Right renal cortex interstitium (tissue), 3 donors: ENCODE results near the gene KRT34. TPM values are rescaled to one million over a fixed set of nuclear protein-coding genes. Genes with fewer than 3 reads are reported as not detected.
"Not testable (repeated sequence)": the region's sequence is repeated elsewhere in the genome, so short reads cannot be mapped to it uniquely, and the experiment has no call there.

Experiments
- DNase-seq, 3 donors: peaks; one replicate each; pipeline ENCODE4 v3.0.0-alpha.2; 2013; ENCODE audit warnings: low read depth in 3 of 3, low spot score in 2 of 3
- polyA plus RNA-seq, 3 donors: library from polyadenylated mRNA; unstranded; fragments of 120-200 nt; gene quantifications; one replicate each; pipeline ENCODE4 v1.2.1, GENCODE V29; 2013; ENCODE audit not compliant: insufficient read length in 3 of 3

The KRT34 gene
- not detected for polyA plus RNA-seq

DNA sequence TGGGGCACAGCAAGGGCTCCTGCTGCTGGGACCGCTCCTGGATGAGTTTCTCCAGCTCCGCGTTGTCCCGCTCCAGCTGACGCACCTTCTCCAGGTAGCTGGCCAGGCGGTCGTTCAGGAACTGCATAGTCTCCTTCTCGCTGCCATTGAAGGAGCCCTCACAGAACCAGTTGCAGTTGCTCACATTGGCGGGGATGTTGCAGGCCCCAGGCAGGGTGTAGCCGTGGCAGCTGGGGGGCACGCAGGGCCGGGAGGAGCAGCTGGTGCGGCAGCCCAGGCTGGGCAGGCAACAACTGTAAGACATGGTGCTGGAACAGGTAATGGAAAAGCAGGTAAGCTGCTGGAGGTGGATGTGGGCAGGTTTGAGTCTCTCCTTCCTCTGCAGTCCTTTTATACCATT lies at the start of gene KRT34:
TSS of gene KRT34 (minus strand) at position 364 of the 400 bp plus-strand sequence. CDS start at position 304, 60 bp downstream.
- DNase-seq, result not testable (repeated sequence)

DNA sequence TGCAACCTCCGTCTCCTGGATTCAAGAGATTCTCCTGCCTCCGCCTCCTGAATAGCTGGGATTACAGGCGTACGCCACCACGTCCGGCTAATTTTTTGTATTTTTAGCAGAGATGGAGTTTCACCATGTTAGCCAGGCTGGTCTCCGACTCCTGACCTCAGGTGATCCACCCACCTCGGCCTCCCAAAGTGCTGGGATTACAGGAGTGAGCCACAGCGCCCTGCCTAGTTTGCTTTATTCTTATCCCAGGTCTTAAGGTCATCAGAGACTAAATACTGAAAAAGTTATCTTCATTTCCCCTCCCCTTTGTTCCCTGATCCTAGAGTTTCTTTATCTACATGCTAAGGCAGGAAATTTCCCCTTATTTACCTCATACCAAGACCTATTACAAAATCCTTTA lies 48.3 kb upstream of the KRT34 start:
- not testable (repeated sequence) for DNase-seq

DNA sequence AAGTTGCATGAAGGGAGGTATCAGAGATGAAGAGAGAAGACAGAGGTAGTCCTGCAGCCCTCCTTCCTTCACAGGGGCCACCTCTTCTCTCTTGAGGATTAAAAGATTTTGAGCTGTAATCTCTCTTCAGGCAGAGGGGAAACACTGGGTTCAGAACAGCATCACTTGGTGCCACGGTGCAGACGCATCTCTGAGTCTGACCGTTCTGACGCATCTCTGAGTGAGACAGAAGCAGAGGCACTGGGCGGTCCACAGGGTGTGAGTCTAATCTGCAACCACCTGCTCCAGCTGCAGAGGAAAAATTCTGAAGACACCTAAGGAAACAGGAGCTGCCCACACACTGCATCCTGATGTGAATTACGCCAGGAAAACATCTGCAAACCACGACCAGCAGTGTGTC lies 47.6 kb upstream of the KRT34 start:
- no peak for DNase-seq

DNA sequence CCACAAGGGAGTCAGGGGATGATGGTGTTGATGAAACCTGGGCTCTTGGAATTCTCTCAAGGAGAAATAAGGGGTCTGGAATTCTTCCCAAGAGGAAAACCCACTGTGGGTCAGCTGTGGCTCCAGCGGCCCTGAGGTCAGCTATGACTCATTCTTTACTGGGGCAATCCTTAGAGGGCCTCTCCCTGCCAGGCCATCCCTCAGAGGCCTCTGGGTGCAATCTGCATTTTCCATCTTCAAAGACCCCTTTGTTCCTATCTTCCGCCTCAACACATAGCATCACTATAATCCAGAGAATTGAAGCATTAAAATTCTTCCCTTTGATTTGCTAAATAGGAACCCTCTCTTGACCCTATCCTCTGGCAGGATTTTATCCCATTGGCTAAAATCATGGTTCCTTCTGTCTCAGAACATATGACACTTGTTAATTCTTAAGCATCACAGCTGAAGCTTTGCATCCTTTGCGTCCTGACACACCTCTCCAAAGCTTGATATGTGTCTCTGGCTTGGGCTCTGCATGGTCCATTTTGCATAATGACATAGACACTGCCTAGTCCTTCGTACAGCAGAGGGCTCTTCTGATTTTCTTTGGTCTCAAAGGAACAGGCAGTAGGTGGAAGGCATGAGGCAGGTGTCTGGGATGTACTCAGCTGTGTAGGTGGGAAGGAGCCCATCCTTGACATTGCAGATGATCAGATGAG lies 46.6 kb upstream of the KRT34 start:
- DNase-seq, result no peak

DNA sequence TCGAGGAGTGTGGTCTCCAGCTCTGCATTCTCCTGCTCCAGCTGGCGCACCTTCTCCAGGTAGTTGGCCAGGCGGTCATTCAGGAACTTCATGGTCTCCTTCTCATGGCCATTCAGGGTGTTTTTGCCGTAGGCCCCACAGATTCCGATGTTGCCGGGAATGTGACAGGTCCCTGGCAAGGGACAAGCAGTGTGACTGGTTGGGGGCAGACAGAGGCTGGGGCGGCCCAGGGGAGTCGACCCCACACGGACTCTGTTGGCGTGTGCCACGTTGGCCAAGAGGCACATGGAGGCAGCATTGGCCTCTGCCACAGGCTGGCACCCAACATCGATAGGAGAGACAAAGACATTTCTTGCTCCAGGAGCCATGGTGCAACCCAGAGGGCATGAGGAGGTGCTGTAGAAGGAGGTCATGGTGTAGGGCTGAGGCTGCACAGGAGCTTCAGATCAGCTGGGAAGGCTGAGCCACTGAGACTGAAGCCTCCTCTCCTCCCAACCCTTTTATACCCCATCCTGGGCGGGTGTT lies 42.1 kb upstream of the KRT34 start, which contains the start of gene KRT37:
TSS of gene KRT37 (minus strand) at position 475 of the 525 bp plus-strand sequence. CDS start at position 413, 62 bp downstream.
- no peak for DNase-seq

DNA sequence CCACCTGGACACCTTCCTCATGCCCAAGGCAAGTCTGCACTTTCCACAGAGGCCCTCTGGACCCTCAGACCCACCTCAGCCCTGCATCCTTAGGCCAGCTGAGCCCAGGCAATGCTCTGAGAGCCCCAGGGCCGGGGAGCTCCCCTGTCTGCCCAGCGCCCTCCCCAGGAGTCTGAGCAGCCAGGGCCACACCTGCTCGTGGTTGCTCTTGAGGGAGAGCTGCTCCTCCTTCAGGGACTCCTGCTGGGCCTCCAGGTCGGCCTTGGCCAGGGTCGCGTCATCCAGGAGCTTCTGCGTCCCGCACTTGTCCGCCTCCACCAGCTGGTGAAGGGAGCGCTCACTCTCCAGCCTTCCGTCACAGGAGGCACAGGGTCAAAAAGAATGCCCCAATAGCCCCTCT lies 40.5 kb upstream of the KRT34 start:
- DNase-seq, result not testable (repeated sequence)

DNA sequence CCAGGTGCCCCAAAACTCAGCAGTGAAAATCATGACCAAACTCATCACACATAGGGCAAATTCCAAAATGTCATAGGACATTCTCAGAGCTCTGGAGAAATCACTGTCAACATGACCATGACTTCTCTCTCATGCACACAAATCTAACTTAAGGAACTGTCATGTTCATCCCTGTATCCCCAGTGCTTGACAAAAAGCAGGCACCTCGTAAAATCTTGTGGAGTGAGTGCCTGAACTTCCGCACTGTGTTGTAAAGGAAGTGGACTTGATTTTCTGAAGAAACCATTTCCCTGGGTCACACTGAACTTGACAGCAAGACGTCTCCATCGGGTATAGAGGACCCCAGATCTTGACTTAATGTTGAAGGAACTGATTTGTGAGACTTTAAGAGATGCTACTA lies 39.5 kb upstream of the KRT34 start:
- no peak for DNase-seq

DNA sequence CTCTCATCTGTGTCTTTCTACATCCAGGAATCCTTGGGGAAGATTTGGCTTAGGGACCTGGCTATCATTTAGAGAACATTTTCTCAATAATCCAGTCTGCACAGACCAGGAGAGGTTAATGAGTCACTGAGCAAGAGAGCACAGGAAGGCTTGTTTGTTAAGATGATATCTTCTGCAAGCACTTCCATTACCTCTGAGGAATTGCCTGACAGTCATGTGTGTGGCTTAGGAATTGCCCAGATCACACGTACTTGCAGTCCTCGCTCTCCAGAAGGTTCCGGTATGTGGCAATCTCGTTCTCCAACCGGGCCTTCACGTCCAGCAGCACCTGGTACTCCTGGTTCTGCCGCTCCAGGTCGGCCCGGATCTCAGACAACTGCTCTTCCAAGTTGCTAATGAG lies 39.0 kb upstream of the KRT34 start:
- no peak for DNase-seq

DNA sequence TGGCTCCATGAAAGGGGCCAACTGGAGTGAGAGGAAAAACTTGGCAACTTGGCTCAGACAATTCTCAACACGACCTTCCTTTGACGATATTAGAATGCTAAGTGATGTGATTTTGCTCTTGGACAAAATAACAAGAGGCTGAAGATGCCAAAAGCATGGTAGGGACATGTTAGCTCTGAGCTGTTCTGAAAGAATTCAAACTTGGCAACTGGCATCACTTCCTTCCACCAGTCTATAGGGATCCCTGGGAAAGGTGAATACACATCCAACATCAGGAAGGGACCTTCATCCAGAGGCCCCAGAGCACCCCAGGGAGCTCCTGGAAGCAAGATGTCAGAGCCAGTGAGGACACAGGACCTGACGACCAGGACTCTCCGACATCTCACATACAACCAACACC lies 38.0 kb upstream of the KRT34 start:
- no peak for DNase-seq

DNA sequence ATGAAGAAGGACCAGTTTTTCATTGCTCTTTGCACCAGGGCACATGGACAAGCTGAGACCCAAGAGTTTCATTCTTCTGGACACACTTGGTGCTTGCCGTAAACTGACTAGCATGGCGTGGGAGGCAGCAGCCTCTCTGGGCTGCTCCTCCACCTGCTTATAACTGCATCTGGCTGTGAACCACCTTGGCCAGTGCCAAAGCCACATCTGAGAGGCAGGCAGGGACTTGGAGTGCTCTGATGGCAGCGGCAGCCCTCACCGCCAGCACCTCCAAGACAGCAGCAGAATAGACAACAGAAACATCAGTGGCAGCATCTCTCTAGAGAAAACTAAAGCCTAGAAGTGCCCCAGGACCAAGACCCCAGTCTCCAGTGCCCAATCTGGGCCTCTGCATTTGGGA lies 37.6 kb upstream of the KRT34 start:
- no peak for DNase-seq

DNA sequence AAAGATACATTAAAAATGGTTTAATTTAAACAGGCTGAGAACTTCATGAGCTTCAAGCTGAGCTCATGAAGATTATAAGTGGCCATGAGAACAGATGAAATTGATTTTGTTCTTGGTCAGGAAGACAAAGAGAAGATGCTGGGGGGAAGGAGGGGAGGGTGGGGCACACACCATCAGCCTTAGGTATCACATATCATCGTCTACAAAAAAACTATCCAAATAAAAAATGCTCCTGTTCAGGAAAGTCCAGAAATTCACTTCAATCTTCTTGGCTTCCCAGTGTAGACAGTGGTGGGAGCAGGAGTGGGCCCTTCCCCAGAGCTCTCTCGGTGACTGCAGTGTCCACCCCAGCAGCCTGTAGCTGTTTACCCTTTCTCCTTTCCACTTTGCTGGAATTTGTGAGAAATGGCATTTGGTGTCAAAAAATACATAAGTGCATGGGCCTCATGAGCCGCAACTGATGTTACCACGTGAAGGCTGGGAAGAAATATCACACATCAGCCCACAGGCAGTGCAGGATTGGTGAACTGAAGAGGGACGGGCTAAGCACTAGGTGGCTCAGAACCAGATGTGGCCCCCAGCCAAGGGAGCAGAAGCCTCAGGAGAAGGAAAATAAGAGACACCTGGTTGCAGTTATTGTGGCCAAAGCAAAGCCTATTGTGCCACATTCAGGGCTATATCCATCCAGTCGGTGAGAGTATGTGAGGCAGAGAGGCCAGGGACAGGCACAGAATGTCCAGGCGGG lies 36.2 kb upstream of the KRT34 start:
- DNase-seq, result no peak

DNA sequence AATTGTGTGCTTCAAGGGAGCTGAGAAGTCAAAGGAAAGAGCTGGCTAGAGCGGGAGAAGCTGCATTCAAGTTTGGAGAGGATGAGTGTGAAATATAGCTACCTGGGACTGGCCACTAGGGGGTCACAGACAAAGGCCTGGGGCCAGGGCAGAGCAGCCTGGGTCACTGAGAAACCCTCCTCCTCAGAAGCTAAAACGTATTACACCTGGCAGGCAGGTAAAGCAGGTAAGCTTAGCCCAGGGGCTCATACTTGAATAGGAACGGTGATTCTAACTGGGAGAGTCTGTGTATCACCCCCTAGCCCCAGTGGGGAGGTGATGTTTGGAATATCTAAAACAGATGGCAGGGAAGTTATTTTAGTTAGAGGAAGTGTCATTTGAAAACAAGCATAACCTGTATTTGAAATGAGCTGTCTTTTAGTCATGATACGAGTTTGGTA lies 35.5 kb upstream of the KRT34 start:
- DNase-seq, result no peak

DNA sequence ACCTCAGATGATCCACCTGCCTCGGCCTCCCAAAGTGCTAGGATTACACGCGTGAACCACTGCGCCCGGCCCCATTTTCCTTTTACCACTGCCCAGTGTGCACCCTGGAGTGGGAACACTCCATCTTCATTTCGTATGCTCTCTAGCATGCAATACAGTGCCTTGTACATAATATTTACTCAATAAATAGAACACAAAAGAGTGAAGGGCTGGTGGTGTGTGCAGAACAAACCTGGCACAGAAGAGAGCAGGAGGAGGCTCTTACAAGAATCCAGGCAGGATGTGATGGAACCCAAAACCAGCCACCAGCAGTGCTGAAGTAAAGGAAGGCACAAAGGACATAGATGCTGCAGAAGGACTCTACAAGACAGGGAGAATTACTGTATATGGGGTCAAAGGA lies 35.0 kb upstream of the KRT34 start:
- DNase-seq, result no peak

DNA sequence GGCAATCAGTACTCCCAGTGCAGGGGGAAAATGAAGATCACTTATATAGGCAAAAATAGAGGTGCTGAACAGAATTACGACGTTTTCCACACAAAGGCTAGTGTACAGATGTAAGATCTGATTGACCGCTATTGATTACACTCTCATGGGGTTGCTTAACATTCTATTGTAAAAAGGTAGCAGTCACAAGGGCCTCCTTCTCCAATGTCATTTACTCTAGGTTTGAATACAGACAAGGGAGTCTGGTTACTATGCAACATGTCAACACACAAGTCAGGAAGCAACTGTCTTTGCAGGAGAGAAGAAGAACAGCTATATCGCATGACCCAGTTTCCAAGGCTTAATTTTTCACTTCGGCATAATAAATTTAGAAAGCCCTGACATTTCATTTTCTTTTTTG lies 34.4 kb upstream of the KRT34 start:
- DNase-seq, result peak in 2 of 3 donors; percentile 14 to 15

DNA sequence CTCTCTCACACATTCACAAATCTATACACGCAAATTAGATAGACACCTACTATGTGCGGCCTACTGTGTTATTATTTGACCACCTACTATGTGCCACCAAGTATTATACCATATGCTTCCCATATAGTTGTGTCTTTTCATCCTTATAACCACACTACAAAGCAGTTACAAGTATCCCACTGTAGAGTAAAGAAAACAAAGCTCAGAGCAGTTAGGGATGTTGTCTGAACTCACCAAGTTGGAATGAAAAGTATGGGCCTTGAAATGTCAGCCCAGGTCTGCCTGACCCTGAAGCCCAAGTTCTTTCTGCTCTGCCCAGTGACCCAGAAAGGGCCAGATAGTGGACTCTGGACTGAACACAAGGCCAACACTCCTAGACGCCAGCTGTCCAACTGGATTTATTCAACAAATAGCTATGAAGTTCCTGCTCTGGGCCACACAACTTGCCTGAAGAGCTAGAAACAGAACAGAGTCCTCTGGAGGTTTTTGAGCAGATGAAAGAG lies 33.8 kb upstream of the KRT34 start:
- DNase-seq, result peak in 1 of 3 donors; percentile 8

DNA sequence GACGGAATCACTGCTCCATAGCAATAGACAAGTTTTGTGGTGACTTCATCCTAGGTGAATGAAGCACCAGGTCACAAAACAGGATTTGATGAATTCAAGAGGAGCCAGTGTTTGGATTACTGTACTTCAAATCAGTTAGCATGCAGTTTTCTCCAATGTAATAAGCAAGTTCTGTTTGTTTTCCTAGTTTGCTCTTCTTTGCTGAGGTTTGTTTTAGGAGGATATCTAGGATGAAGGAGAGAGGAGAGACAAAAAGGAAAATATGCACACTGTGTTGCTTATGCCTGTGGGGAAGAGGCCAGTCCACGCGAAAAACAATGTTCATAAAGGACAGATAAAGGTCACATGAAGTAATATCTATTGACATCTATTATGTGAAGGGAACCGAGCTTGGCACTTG lies 33.3 kb upstream of the KRT34 start:
- no peak for DNase-seq

DNA sequence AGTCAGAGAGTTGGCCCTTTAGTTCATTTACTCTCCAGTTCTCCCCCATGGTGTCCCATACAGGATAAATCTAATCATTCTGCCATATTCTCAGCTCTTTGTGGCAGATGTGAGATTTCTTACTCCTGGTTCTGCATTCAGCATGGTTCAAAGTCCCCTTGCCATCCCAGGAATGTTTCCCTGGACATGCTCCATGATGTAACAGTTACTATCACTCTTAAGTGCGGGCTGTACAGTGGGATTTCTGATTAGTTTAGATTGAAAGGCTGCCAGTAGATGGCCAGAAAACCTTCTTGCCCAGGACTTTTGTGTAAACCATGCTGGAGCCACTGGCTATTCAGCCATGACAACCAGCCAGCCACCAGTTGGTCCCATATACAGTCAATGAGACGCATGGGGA lies 31.9 kb upstream of the KRT34 start:
- no peak for DNase-seq

DNA sequence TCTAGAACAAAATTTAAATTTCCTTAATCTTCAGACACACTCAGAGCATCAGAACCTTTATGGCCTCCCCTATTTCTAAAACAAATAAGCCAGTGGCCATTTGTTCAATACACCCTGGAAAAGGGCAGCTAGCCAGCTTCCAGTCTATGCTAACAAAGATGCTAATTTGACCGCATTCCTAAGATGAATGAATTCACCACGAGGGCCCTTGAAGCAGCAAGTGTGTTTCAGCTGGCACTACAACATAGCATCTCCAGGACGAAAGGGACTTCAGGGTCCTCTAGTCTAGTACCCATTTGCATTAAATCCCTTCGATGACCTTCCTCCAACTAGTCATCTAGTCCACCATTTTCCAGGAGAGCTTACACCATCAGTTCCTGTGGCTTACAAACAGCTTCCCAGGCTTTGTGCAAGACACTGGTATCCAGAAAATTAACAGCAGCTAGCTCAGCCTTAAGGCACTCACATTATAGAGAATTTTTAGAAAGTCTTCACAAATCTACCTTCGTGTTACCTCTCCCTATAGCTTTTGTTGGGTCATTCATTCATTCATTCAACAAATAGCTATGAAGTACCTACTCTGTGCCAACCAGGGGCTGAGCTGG lies 31.3 kb upstream of the KRT34 start:
- no peak for DNase-seq

DNA sequence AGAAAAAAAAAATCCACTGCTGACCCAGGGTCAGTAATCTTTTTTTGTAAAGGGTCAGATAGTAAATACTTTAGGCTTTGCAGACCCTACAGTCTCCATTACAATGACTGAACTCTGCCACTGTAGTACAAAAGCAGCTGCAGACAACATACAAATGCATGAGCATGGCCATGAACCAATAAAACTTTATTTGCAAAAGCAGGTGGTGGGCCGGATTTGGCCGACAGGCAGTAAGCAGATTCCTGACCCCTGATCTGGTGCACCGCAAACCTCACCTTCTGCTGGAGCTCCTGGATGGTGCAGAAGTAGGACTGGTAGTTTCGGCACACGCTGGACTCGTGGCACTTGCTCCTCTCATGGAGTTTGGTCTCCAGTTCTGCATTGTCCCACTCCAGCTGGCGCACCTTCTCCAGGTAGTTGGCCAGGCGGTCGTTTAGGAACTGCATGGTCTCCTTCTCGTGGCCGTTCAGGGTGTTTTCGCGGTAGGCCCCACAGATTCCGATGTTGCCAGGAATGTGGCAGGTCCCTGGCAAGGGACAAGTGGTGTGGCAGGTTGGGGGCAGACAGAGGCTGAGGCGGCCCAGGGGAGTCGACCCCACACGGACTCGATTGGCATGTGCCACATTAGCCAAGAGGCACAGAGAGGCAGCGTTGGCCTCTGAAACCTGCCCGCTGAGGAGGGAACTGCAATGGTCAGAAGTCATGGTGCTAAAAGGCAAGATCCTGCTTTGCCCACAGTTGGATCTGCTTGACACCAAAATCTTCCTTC lies 29.1 kb upstream of the KRT34 start:
- no peak for DNase-seq

DNA sequence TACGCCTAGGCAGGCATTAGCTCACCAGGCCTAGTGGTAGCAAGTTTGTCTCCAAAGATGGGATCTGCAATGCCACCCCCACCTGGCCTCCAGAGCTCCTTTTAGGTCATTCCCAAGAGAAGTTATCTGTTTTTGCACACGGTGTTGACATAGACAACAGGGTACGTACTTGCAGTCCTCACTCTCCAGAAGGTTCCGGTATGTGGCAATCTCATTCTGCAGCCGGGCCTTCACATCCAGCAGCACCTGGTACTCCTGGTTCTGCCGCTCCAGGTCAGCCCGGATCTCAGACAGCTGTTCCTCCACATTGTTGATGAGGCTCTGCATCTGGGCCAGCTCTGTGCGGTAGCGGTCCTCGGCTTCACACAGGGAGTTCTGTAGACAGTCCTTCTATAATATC lies 25.1 kb upstream of the KRT34 start:
- DNase-seq, result no peak
